A549 treated with GW870086 at 1 μM for 4 hours (cell line): ENCODE measurements around the gene FIBP. TPM values are rescaled to one million over a fixed set of nuclear protein-coding genes. Genes with fewer than 3 reads are reported as not detected.

Experiments used
- total RNA-seq: library from RNA; stranded (reverse); fragments of 200-300 nt; extraction: Qiagen RNA extraction; gene quantifications from 5 replicates; pipeline ENCODE4 v1.2.3, GENCODE V29; 2022; ENCODE audit warnings: low read depth

FIBP gene
- 73.7 to 85.9 TPM (median 84.2 TPM) in 5 replicates for total RNA-seq

GRCh38 chr11:65888163-65888814, at the start of gene FIBP:
Gene FIBP, minus strand, starts transcription at chr11:65888471. Its CDS starts 53 bp downstream, at chr11:65888418.

GRCh38 chr11:65919141-65919572, 30.9 kb upstream of the FIBP start, which contains the start of gene DRAP1:
Gene DRAP1, plus strand, starts transcription at chr11:65919426. Its CDS starts 76 bp downstream, at chr11:65919502.

GRCh38 chr11:65918211-65919140, 30.2 kb upstream of the FIBP start, which contains the start of gene C11orf68:
Gene C11orf68, minus strand, starts transcription at chr11:65919062. Its CDS starts 31 bp downstream, at chr11:65919031.

GRCh38 chr11:65900125-65900898, 12.0 kb upstream of the FIBP start, which contains the start of gene FOSL1:
Gene FOSL1, minus strand, starts transcription at chr11:65900388. Its CDS starts 49 bp downstream, at chr11:65900339.

GRCh38 chr11:65890324-65891218, 2.3 kb upstream of the FIBP start, which contains the start of gene CCDC85B:
Gene CCDC85B, plus strand, starts transcription at chr11:65890673. Its CDS starts 111 bp downstream, at chr11:65890784.

GRCh38 chr11:65879617-65880016, 8.7 kb downstream of the FIBP start, which contains the start of gene CTSW:
Gene CTSW, plus strand, starts transcription at chr11:65879837. Its CDS starts 18 bp downstream, at chr11:65879855.

GRCh38 chr11:65872586-65873317, 15.5 kb downstream of the FIBP start, which contains the start of gene EFEMP2:
Gene EFEMP2, minus strand, starts transcription at chr11:65872800. Its CDS starts 446 bp downstream, at chr11:65872354.

GRCh38 chr11:65860278-65861164, 27.8 kb downstream of the FIBP start, which contains the start of gene MUS81:
Gene MUS81, plus strand, starts transcription at chr11:65860433. Its CDS starts 321 bp downstream, at chr11:65860754.

GRCh38 chr11:65857853-65858680, 30.2 kb downstream of the FIBP start, which contains the start of gene CFL1:
Gene CFL1, minus strand, starts transcription at chr11:65858180. Its CDS starts 81 bp downstream, at chr11:65858099.

Other genes starting within 250 kb of the FIBP start
- 62.9 to 74.7 TPM (median 72.1 TPM) in 5 replicates for gene RELA, start 225.6 kb downstream of the FIBP start, total RNA-seq
- gene KAT5, start 176.2 kb downstream of the FIBP start, total RNA-seq = 40.6 to 53.9 TPM (median 50.3 TPM) in 5 replicates
- gene RNASEH2C, start 167.7 kb downstream of the FIBP start, total RNA-seq = 39.2 to 49.6 TPM (median 47.9 TPM) in 5 replicates
- gene AP5B1, start 107.5 kb downstream of the FIBP start, total RNA-seq = 8.5 to 12.1 TPM (median 10.7 TPM) in 5 replicates
- 0.05 to 0.09 TPM (median 0.08 TPM) in 3 of 5 replicates, not detected in the others for gene OVOL1, start 101.4 kb downstream of the FIBP start, total RNA-seq
- gene SNX32, start 54.5 kb downstream of the FIBP start, total RNA-seq = 0.05 to 0.08 TPM (median 0.07 TPM) in 3 of 5 replicates, not detected in the others
- 1,820 to 2,323 TPM (median 2,200 TPM) in 5 replicates for gene CFL1, start 30.3 kb downstream of the FIBP start, total RNA-seq
- 20.1 to 33.6 TPM (median 29.6 TPM) in 5 replicates for gene MUS81, start 28.0 kb downstream of the FIBP start, total RNA-seq
- 0.64 to 1.2 TPM (median 1.1 TPM) in 5 replicates for gene EFEMP2, start 15.7 kb downstream of the FIBP start, total RNA-seq
- 0.09 to 0.10 TPM in 2 of 5 replicates, not detected in the others for gene CTSW, start 8.6 kb downstream of the FIBP start, total RNA-seq
- gene CCDC85B, start 2.2 kb upstream of the FIBP start, total RNA-seq = 30.0 to 43.4 TPM (median 41.9 TPM) in 5 replicates
- gene FOSL1, start 11.9 kb upstream of the FIBP start, total RNA-seq = 125 to 190 TPM (median 143 TPM) in 5 replicates
- 32.7 to 44.7 TPM (median 43.0 TPM) in 5 replicates for gene C11orf68, start 30.6 kb upstream of the FIBP start, total RNA-seq
- gene DRAP1, start 31.0 kb upstream of the FIBP start, total RNA-seq = 183 to 254 TPM (median 197 TPM) in 5 replicates
- gene TSGA10IP, start 57.0 kb upstream of the FIBP start, total RNA-seq = not detected in 5 replicates
- 47.0 to 61.7 TPM (median 60.4 TPM) in 5 replicates for gene SART1, start 73.3 kb upstream of the FIBP start, total RNA-seq
- 37.7 to 47.7 TPM (median 40.1 TPM) in 5 replicates for gene EIF1AD, start 113.7 kb upstream of the FIBP start, total RNA-seq
- gene BANF1, start 114.0 kb upstream of the FIBP start, total RNA-seq = 358 to 512 TPM (median 465 TPM) in 5 replicates
- not detected in 5 replicates for gene CST6, start 123.5 kb upstream of the FIBP start, total RNA-seq
- gene CATSPER1, start 138.0 kb upstream of the FIBP start, total RNA-seq = 0.89 to 1.8 TPM (median 1.5 TPM) in 5 replicates
- not detected in 5 replicates for gene GAL3ST3, start 160.7 kb upstream of the FIBP start, total RNA-seq
- gene SF3B2, start 163.9 kb upstream of the FIBP start, total RNA-seq = 167 to 176 TPM (median 170 TPM) in 5 replicates
- 55.6 to 82.5 TPM (median 76.9 TPM) in 5 replicates for gene PACS1, start 181.8 kb upstream of the FIBP start, total RNA-seq